Activated T-helper 17 cell treated with anti-CD3 and anti-CD28 coated beads, Interleukin-2, amount 50 U/mL, for 72 hours (primary cell): ENCODE results near the gene LRP4. TPM values are rescaled to one million over a fixed set of nuclear protein-coding genes. Genes with fewer than 3 reads are reported as not detected.
A peak's percentile ranks its signal among the peaks of the same experiment; 100 is the strongest.
"Not testable (repeated sequence)": the region's sequence is repeated elsewhere in the genome, so short reads cannot be mapped to it uniquely, and the experiment has no call there.

Experiments
- ATAC-seq: fragments of 150-1000 bp; cut with Tn5 transposase; replicated peaks from 2 replicates; pipeline ENCODE4 v1.10.0; 2021; ENCODE audit warnings: mild to moderate bottlenecking, moderate library complexity
- H3K27ac Mint-ChIP-seq: one replicate; pipeline ENCODE4 v1.8.0; 2022; ENCODE audit warnings: mixed read lengths
- H3K27me3 Mint-ChIP-seq: one replicate; pipeline ENCODE4 v1.8.0; 2022; ENCODE audit warnings: mixed read lengths
- H3K36me3 Mint-ChIP-seq: one replicate; pipeline ENCODE4 v1.8.0; 2022; ENCODE audit warnings: low read depth, mild to moderate bottlenecking, mixed read lengths
- H3K4me1 Mint-ChIP-seq: one replicate; pipeline ENCODE4 v1.8.0; 2022; ENCODE audit warnings: mixed read lengths
- H3K4me3 Mint-ChIP-seq: one replicate; pipeline ENCODE4 v1.8.0; 2022; ENCODE audit warnings: mild to moderate bottlenecking, mixed read lengths
- H3K9me3 Mint-ChIP-seq: one replicate; pipeline ENCODE4 v1.8.0; 2022; ENCODE audit warnings: mixed read lengths
- total RNA-seq, 2 donors: library from RNA; stranded (reverse); gene quantifications; one replicate each; pipeline ENCODE4 v1.2.3, GENCODE V29; 2022

Gene LRP4
- under 1 TPM; 0.08 to 0.11 TPM for total RNA-seq

GRCh38 chr11:46918083-46918787 lies at the start of gene LRP4:
TSS of gene LRP4 (minus strand) at chr11:46918550. CDS start at chr11:46918379, 171 bp downstream.
- H3K4me3 Mint-ChIP-seq: peak within 1 kb of the TSS; percentile 77
- H3K27ac Mint-ChIP-seq: peak within 1 kb of the TSS; percentile 11
- ATAC-seq: peak; percentile 68
- peaks cover 18% of the 10 kb centered on the region for H3K4me1 Mint-ChIP-seq
- no peaks in the 10 kb centered on the region for H3K9me3 Mint-ChIP-seq
- peaks cover 48% of the 10 kb centered on the region for H3K27me3 Mint-ChIP-seq
- H3K36me3 Mint-ChIP-seq: peaks cover 7% of the 10 kb centered on the region

GRCh38 chr11:46967962-46968361 lies 49.6 kb upstream of the LRP4 start:
- H3K4me3 Mint-ChIP-seq: no peak overlapping the region

GRCh38 chr11:46966773-46967172 lies 48.4 kb upstream of the LRP4 start:
- H3K27me3 Mint-ChIP-seq: no peaks in the 10 kb centered on the region

More at GRCh38 chr11:46967962-46968361, 49.6 kb upstream of the LRP4 start:
- Mint-ChIP-seq H3K9me3 (no peaks in the 10 kb centered on the region), H3K36me3 (peaks cover 15% of the 10 kb centered on the region), H3K27me3 (no peaks in the 10 kb centered on the region), H3K4me1 (no peaks in the 10 kb centered on the region), H3K27ac (no peak overlapping the region)
- ATAC-seq: no peak

GRCh38 chr11:46963844-46964243 lies 45.5 kb upstream of the LRP4 start:
- Mint-ChIP-seq H3K27ac (no peak overlapping the region), H3K27me3 (no peaks in the 10 kb centered on the region), H3K4me1 (no peaks in the 10 kb centered on the region), H3K9me3 (no peaks in the 10 kb centered on the region), H3K36me3 (peaks cover 22% of the 10 kb centered on the region), H3K4me3 (no peak overlapping the region)
- no peak for ATAC-seq

More at GRCh38 chr11:46966773-46967172, 48.4 kb upstream of the LRP4 start:
- Mint-ChIP-seq H3K4me3 (no peak overlapping the region), H3K4me1 (no peaks in the 10 kb centered on the region), H3K36me3 (peaks cover 15% of the 10 kb centered on the region), H3K9me3 (no peaks in the 10 kb centered on the region), H3K27ac (no peak overlapping the region)
- ATAC-seq: no peak

GRCh38 chr11:46961886-46962285 lies 43.5 kb upstream of the LRP4 start:
- not testable (repeated sequence) for H3K27ac Mint-ChIP-seq, H3K9me3 Mint-ChIP-seq, H3K27me3 Mint-ChIP-seq, H3K4me3 Mint-ChIP-seq, ATAC-seq, H3K4me1 Mint-ChIP-seq
- H3K36me3 Mint-ChIP-seq: peaks cover 28% of the 10 kb centered on the region

GRCh38 chr11:46961041-46961440 lies 42.7 kb upstream of the LRP4 start:
- no peaks in the 10 kb centered on the region for H3K4me1 Mint-ChIP-seq
- peaks cover 23% of the 10 kb centered on the region for H3K36me3 Mint-ChIP-seq
- ATAC-seq: no peak
- no peak overlapping the region for H3K4me3 Mint-ChIP-seq
- H3K27ac Mint-ChIP-seq: no peak overlapping the region
- no peaks in the 10 kb centered on the region for H3K27me3 Mint-ChIP-seq
- H3K9me3 Mint-ChIP-seq: no peaks in the 10 kb centered on the region

- Mint-ChIP-seq H3K4me1 (no peaks in the 10 kb centered on the region), H3K9me3 (no peaks in the 10 kb centered on the region), H3K4me3 (no peak overlapping the region), H3K27me3 (no peaks in the 10 kb centered on the region), H3K36me3 (peaks cover 16% of the 10 kb centered on the region), H3K27ac (no peak overlapping the region)
- no peak for ATAC-seq
These were observed 40.4 kb upstream of the LRP4 start for GRCh38 chr11:46958777-46959176.

- H3K4me1 Mint-ChIP-seq: peaks cover 4% of the 10 kb centered on the region
- no peaks in the 10 kb centered on the region for H3K9me3 Mint-ChIP-seq
- H3K4me3 Mint-ChIP-seq: no peak overlapping the region
- no peaks in the 10 kb centered on the region for H3K27me3 Mint-ChIP-seq
- no peak for ATAC-seq
- peak overlapping the region; percentile 28 for H3K27ac Mint-ChIP-seq
- H3K36me3 Mint-ChIP-seq: peaks cover 8% of the 10 kb centered on the region
These were observed 34.7 kb upstream of the LRP4 start for GRCh38 chr11:46953093-46953492.

GRCh38 chr11:46952553-46952952 lies 34.2 kb upstream of the LRP4 start:
- H3K9me3 Mint-ChIP-seq: no peaks in the 10 kb centered on the region
- H3K27me3 Mint-ChIP-seq: no peaks in the 10 kb centered on the region
- ATAC-seq: no peak
- peak overlapping the region; percentile 28 for H3K27ac Mint-ChIP-seq
- H3K36me3 Mint-ChIP-seq: peaks cover 11% of the 10 kb centered on the region
- no peak overlapping the region for H3K4me3 Mint-ChIP-seq
- peaks cover 4% of the 10 kb centered on the region for H3K4me1 Mint-ChIP-seq

- Mint-ChIP-seq H3K27me3 (no peaks in the 10 kb centered on the region), H3K9me3 (no peaks in the 10 kb centered on the region), H3K4me1 (peaks cover 4% of the 10 kb centered on the region)
These were observed 33.5 kb upstream of the LRP4 start for GRCh38 chr11:46951864-46952263.

GRCh38 chr11:46949297-46949696 lies 30.9 kb upstream of the LRP4 start:
- ATAC-seq: no peak
- H3K27ac Mint-ChIP-seq: no peak overlapping the region
- no peaks in the 10 kb centered on the region for H3K27me3 Mint-ChIP-seq
- no peak overlapping the region for H3K4me3 Mint-ChIP-seq
- H3K9me3 Mint-ChIP-seq: no peaks in the 10 kb centered on the region
- peaks cover 4% of the 10 kb centered on the region for H3K4me1 Mint-ChIP-seq
- peaks cover 17% of the 10 kb centered on the region for H3K36me3 Mint-ChIP-seq

More at GRCh38 chr11:46951864-46952263, 33.5 kb upstream of the LRP4 start:
- ATAC-seq: no peak
- H3K4me3 Mint-ChIP-seq: no peak overlapping the region
- H3K27ac Mint-ChIP-seq: peak overlapping the region; percentile 28
- peaks cover 11% of the 10 kb centered on the region for H3K36me3 Mint-ChIP-seq

GRCh38 chr11:46948378-46949131 lies 30.2 kb upstream of the LRP4 start:
- no peak overlapping the region for H3K27ac Mint-ChIP-seq
- H3K4me3 Mint-ChIP-seq: no peak overlapping the region
- H3K36me3 Mint-ChIP-seq: peaks cover 11% of the 10 kb centered on the region
- no peak for ATAC-seq
- peaks cover 4% of the 10 kb centered on the region for H3K4me1 Mint-ChIP-seq
- no peaks in the 10 kb centered on the region for H3K9me3 Mint-ChIP-seq
- no peaks in the 10 kb centered on the region for H3K27me3 Mint-ChIP-seq

- Mint-ChIP-seq H3K27me3 (no peaks in the 10 kb centered on the region), H3K36me3 (peaks cover 11% of the 10 kb centered on the region), H3K4me3 (no peak overlapping the region), H3K9me3 (no peaks in the 10 kb centered on the region), H3K4me1 (peaks cover 4% of the 10 kb centered on the region), H3K27ac (no peak overlapping the region)
- no peak for ATAC-seq
These were observed 29.2 kb upstream of the LRP4 start for GRCh38 chr11:46947399-46948077.

- H3K4me1 Mint-ChIP-seq: no peaks in the 10 kb centered on the region
- H3K27ac Mint-ChIP-seq: no peak overlapping the region
- H3K27me3 Mint-ChIP-seq: no peaks in the 10 kb centered on the region
- ATAC-seq: no peak
- H3K9me3 Mint-ChIP-seq: no peaks in the 10 kb centered on the region
- peaks cover 16% of the 10 kb centered on the region for H3K36me3 Mint-ChIP-seq
- H3K4me3 Mint-ChIP-seq: no peak overlapping the region
These were observed 26.2 kb upstream of the LRP4 start for GRCh38 chr11:46944356-46945075.
